Activated effector memory CD4-positive, alpha-beta T cell treated with Interleukin-2 at 50 U/mL for 16 hours (primary cell): Measurements from ENCODE around the gene TDRD12.
"Not testable (repeated sequence)": the region's sequence is repeated elsewhere in the genome, so short reads cannot be mapped to it uniquely, and the experiment has no call there.

Experiments
- DNase-seq: peaks from one replicate; pipeline ENCODE4 v3.0.0-alpha.2; 2020

The TDRD12 gene

DNA sequence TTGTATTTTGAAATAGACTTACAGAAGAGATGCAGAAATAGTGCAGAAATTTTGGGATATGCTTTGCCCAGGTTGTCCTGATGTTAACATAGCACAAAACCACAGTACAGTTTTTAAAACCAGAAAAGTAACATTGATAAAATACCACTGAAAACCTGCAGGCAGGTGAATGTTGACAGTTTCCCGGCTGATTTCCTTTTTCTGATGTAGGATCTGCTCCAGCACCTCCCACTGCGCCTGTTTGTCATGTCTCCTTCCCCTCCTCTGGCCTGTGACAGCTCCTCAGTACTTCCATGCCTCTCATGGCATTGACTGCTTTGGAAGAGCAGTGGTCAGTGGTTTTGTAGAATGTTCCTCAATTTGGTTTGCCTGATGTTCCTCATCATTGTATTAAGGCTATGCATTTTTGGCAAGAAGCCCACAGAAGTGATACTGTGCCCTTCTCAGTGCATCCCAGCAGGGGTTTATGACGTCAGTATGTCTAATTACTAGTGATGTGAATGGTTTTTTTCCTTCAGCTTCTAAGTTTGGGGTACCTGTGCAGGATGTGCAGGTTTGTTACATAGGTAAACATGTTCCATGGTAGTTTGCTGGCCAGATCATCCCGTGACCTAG is 31.0 kb downstream of the TDRD12 start:
- DNase-seq = no peak

DNA sequence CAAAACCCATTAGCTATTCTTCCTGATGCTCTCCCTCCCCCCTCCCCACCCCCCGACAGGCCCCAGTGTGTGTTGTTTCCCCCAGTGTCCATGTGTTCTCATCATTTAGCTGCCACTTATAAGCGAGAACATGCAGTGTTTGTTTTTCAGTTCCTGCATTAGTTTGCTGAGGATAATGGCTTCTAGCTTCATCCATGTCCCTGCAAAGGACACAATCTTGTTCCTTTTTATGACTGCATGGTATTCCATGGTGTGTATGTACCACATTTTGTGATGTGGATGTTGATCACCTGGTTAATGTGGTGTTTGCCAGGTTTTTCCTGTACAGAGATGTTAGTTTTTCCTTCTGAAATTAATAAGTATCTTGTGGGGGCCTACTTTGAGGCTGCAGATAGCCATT is 31.5 kb downstream of the TDRD12 start:
- no peak for DNase-seq

DNA sequence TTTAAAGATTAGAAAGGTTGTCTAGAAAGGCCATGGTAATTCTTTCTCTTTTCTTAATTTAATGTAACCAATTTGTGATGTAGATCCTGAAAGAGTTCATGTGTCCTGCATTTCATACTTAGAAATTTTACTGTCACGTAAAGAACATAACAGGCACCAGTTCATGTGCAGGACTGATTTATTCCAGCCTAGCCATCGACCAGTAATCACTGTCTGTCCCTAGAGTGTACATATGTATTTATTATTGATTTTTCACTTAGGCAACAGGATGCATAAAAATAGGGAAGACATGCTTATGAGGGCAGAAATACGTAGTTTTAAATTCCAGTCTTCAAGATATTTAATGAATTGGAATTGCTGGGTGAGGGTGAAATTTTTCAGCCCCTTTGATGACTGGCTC is 37.6 kb downstream of the TDRD12 start:
- no peak for DNase-seq

DNA sequence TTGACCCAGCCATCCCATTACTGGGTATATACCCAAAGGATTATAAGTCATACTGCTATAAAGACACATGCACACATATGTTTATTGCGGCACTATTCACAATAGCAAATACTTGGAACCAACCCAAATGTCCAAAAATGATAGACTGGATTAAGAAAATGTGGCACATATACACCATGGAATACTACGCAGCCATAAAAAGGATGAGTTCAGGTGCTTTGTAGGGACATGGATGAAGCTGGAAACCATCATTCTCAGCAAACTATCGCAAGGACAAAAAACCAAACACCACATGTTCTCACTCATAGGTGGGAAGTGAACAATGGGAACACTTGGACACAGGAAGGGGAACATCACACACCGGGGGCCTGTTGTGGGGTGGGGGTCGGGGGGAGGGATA is 45.8 kb downstream of the TDRD12 start:
- DNase-seq = not testable (repeated sequence)

DNA sequence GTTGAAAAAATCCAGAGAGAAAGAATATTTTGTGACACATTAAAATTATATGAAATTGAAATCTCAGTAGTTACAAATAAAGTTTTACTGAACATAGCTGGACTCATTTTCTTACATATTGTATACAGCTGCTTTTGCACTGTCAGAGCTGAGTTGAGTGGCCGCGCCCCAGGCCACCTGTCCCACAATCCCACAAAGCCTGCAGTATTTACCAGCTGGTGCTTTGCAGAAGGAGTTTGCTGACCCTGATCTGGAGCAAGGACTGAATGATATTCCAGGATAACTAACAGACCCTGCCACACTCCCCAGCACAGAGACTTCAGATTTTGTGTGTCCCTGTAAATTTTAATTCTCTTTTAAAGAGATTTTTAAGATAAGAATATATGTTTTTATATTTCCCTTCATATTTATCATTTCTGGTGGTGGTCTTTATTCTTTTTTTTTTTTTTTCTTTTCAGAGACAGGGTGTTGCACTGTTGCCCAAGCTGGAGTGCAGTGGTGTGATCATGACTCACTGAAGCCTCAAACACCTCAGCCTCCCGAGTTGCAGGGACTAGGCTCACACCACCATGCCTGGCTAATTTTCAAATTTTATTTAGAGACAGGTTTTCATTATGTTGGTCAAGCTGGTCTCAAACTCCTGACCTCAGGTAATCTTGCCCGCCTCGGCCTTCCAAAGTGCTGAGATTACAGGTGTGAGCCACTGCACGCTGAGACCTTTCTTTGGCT is 48.5 kb downstream of the TDRD12 start:
- no peak for DNase-seq

DNA sequence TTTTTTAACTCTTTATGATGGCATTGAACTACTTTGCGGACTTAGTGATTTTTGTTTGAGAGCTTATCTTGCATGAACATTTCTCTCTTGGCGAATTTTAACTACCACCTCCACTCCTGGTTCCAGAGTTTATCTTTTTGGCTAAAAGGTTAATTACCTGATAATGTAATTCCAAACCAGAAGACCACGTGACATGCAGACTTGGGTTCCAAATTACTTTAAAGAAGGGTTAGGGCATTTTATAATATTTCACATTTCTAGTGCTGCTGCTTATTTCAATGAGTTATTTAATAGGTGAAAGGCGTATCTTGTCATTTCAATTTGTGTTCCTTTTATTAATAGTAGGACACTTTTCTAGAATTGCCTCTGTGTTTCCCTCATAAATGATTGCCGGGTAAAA is 52.0 kb downstream of the TDRD12 start:
- no peak for DNase-seq

DNA sequence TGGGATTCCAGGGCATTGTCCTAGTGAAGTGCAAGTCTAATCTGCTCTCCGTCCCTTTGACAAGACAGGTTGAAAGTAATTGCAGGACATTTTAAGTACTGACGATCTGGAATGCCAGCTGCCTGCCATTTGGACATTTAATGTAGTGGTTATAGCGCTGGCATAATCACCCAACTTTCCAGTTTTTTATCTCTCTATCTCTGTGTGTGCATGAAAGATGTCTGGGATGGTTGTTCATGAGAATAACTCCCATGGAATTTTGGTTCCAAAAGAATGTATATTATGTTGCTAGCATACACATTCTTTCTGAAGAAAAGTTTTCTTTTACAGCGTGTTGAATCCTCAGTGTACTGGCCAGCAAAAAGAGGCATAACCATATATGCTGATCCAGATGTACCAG is 53.6 kb downstream of the TDRD12 start:
- no peak for DNase-seq

DNA sequence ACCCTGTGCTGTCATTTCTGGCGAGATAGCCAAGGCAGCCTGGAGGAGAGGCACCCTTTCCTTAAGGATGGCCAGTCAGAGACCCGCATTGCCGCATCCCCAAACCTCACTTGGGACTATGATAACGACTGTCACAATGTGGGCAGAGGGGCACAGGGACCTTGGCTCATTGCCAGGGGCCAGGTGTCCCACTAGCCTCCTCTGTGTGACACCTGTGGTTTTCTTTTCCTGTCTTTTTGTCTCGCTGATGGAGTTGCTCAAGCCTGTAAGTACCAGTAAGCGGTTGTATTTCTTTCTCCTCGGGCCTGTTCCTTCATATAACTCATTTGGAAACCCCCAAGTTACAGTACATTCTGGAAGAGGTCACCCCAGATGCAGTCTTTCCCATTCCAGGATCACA is 59.5 kb downstream of the TDRD12 start:
- DNase-seq = no peak

DNA sequence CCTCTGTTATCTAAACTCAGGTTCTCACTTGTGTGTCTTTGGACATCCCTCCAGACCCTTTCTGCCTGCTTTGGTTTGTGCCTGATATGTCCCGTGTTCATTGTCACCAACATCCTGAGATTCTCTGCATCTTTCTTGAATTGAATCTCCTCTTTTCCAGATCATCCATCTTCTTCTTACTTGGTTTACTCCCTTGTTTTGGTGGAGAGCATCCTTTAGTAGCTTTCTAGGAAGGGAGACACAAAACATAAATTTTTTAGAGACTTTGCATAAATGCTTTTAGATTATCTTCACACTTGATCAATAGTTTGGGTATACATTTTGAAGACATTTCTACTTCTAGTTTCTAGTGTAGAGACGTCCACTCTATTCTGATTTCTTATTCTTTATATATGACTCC is 61.7 kb downstream of the TDRD12 start:
- no peak for DNase-seq

DNA sequence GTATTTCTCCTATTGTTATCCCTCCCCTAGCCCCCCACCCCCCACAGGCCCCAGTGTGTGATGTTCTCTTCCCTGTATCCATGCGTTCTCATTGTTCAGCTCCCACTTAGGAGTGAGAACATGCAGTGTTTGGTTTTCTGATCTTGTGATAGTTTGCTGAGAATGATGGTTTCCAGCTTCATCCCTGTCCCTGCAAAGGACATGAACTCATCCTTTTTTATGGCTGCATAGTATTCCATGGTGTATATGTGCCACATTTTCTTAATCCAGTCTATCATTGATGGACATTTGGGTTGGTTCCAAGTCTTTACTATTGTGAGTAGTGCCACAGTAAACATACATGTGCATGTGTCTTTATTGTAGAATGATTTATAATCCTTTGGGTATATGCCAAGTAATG is 62.5 kb downstream of the TDRD12 start:
- not testable (repeated sequence) for DNase-seq

DNA sequence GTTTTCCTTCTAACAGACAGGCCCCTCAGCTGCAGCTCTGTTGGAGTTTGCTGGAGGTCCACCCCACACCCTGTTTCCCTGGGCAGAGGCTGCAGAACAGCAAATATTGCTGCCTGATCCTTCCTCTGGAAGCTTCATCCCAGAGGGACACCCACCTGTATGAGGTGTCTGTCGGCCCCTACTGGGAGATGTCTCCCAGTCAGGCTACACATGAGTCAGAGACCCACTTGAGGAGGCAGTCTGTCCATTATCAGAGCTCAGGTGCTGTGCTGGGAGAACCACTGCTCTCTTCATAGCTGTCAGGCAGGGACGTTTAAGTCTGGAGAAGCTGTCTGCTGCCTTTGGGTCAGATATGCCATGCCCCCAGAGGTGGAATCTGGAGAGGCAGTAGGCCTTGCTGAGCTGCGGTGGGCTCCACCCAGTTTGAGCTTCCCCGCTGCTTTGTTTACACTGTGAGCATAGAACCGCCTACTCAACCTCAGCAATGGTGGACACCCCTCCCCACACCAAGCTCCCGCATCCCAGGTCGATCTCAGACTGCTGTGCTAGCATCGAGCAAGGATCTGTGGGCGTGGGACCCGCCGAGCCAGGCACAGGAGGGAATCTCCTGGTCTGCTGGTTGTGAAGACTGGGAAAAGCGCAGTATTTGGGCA is 67.7 kb downstream of the TDRD12 start:
- not testable (repeated sequence) for DNase-seq

DNA sequence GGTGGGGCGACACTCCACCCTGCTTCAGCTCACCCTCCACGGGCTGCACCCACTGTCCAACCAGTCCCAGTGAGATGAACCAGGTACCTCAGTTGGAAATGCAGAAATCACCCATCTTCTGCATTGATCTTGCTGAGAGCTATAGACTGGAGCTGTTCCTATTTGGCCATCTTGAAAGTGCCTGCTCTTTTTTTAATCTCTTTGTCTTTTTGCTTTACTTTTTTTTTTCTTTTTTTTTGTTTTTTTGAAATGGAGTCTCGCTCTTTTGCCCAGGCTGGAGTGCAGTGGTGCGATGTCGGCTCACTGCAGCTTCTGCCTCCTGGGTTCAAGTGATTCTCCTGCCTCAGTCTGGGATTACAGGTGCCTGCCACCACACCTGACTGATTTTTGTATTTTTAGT is 68.3 kb downstream of the TDRD12 start:
- not testable (repeated sequence) for DNase-seq

DNA sequence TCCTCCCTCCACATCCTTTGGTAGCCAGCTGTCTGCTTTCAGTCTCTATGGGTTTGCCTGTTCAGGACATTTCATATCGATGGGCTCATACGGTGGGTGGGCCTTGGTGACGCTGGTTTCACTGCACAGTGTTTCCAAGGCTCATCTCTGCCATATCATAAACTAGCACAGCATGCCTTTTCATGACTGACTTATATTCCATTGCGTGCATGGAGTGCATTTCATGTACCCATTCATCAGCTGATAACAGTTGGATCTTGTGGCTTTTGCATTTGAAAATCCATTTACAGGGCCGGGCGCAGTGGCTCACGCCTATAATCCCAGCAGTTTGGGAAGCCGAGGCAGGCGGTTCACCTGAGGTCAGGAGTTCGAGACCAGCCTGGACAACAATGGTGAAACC is 69.9 kb downstream of the TDRD12 start:
- no peak for DNase-seq

DNA sequence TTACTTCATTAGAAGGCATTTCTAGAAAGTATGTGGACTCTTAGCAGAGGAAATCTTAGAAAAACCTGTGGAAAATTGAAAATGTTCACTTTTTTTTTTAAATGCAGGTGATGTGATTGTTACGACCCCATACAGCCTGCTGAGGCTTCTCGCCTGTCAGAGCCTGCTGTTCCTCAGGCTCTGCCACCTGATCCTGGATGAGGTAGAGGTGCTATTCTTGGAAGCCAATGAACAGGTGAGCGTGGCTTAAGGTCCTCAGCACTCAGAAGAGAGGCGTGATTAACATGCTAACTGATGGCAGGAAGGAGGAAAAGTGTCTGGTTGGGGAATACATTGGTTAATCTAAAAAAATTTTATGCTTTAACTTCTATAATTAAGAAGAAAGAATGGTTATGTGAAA is 78.6 kb downstream of the TDRD12 start:
- no peak for DNase-seq

DNA sequence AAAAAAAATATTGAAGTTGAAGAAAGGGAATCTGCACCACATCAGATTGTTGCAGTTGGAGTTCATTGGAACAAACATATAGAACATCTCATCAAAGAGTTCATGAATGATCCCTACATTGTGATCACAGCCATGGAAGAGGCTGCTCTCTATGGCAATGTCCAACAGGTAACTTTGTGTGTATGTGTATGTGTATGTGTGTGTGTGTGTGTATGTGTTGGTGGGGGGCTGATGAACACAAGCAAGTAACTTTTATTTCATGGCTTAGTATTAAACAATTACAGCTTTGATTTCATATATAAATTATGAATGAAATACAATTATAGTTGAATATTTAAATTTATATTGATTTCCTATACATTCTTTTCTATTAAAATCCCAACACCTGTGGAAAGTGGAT is 80.6 kb downstream of the TDRD12 start:
- no peak for DNase-seq

DNA sequence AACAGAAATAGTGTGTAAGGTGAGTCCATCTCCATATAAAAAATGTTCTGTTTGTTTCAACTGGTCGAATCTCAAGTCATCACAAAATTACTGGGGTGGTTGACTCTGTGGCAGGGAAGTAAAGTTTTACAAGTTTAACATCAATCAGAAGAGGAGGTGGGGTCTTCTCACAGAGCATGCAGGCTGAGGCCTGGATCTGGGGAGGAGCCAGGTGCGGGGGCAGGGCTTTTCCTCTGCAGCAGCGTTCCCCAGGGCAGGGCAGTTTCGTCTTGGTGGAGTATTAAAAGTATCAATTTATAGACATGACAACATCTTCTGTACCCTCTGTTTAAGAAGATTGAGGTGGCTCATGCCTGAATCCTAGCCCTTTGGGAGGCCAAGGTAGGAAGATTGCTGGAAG is 81.2 kb downstream of the TDRD12 start:
- DNase-seq = no peak

DNA sequence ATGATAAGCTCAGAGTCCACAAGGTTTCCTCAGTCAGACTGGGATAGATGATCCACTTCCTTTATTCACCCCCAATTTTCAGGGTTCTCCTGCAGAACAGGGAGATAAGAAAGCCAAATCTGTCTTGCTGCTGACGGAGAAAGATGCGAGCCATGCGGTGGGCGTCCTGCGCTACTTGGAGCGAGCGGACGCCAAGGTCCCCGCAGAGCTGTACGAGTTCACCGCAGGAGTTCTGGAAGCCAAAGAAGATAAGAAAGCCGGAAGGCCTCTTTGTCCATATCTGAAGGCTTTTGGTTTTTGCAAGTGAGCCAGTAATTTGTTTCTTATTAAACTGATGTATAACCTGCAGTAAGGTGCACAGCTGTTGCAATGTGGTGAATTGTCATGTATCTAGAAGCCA is 83.3 kb downstream of the TDRD12 start:
- no peak for DNase-seq

DNA sequence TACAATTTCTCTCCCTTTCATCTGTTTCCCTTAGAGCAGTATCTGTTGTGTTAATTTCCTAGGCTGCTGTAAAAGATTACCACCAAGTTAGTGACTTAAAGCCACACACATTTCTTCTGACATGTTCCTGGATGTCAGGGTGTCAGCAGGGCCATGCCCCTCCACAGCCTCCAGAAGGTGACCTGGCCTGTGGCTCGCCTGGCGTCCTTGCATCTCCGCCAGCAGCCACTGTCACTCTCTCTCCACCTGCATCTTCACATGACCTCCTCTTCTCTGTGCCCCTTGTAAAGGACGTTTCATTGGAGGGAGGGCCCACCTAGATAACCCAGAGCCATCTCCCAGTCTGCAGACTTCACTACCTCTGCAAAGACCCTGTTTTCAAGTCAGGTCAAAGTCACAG is 88.7 kb downstream of the TDRD12 start:
- DNase-seq = no peak

DNA sequence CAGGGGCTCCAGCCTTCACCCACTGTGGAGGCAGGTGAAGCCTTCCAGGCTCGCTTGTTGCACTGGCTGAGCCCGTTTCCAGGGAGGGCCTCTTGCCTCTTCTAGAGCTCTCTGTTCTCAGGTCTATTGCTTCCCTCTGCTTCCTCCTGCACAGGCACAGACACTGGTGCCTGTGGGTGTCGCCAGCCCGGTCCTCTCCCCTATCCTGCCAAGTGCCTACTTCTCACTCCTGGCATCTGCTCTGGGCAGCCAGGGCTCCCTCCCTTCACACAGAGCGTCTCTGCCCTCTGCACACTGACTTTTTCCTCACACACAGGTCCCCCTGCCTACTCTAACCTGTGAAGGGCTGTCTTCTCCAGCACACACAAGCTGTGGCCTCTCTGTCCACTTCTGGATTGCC is 89.7 kb downstream of the TDRD12 start:
- DNase-seq = no peak

DNA sequence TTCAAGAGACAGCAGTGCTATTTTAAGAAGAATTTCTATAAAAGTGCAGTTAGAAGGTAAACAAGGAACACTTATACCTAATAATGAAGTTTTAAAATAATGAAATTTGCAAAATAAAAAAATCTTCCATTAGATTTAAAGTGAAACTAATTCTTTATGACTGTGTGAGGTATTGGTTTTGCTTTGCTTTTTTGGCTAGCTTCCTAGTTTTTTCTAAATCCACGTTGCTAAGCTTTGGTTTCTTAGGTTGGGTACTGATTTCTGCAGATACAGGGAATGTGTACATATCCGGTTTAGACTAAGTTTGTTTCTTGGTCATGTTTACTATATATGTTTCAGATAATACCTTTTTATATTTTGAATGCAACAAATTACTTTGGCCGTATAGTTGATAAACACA is 90.2 kb downstream of the TDRD12 start:
- DNase-seq = no peak

DNA sequence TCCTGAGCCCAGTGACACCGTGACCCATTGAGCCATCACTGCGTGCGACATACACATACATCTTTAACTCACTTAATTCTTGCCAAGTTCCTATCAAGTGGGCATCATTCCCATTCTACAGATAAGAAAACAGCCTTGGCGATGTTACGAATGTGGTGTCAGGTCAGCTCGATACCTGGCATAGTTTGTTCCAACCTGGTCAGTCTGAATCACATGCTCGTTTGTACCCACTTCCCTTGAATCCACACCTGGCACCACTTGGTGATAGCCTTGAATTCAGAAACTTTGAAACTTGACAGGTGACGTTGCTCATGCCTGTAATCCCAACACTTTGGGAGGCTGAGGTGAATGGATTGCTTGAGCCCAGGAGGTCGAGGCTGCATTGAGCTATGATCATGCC is 90.9 kb downstream of the TDRD12 start:
- DNase-seq = no peak

DNA sequence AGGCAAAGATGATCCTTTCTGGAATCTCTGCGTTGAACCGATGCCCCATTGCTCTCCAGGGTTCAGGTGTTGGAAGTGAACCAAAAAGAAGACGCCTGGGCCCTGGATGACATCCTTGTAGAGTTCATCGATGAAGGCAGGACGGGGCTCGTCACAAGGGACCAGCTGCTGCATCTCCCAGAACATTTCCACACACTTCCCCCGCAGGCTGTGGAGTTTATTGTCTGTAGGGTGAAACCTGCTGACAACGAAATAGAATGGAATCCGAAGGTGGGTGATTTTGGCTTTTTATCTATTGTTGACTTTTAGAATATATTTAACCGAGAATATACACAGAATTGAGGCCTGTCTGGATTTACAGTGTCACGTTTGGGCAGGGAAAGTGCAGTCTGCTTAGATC is 91.6 kb downstream of the TDRD12 start:
- DNase-seq = no peak

DNA sequence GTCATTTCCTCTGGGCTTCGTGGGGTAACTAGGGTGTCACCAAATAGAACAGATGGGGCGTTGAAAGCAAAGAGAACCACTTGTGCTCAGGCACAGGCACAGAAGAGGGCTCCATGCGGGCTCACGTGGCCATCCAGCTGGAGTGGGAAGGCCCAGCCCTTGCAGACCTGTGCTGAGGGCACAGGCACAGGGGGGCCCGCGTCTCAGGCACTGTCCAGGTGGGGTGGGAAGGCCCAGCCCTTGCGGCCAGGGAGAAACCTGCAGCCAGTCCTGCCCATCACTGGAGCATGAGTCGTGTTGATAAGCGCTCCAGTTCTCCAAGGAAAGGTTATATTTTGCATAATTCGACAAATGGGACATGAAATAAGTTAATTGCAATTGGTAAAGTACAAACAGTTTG is 92.5 kb downstream of the TDRD12 start:
- no peak for DNase-seq

DNA sequence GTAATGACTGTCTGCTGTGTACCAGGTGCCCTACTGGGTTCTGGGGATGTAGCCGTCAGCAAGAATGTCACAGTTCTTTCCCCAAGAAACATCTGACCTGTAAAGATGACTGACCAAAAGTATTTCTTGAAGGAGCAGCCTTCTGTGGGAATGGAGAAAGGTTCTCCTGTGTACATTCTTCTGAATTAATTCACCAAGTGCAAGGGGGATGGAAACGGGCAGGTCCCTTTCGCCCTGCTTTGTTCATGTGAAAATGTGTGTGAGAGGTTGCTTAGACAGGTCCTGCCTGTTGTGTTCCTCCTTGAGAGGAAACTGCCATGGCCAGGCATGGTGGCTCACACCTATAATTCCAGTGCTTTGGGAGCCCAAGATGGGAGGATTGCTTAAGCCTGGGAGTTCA is 93.0 kb downstream of the TDRD12 start:
- no peak for DNase-seq
